LoVo (cell line): Measurements from ENCODE around the gene ERI3.
"Not testable (repeated sequence)": the region's sequence is repeated elsewhere in the genome, so short reads cannot be mapped to it uniquely, and the experiment has no call there.

Experiments used
- DNase-seq: peaks from one replicate; pipeline ENCODE4 v3.0.0-alpha.2; 2016; ENCODE audit warnings: low spot score

Gene ERI3

DNA sequence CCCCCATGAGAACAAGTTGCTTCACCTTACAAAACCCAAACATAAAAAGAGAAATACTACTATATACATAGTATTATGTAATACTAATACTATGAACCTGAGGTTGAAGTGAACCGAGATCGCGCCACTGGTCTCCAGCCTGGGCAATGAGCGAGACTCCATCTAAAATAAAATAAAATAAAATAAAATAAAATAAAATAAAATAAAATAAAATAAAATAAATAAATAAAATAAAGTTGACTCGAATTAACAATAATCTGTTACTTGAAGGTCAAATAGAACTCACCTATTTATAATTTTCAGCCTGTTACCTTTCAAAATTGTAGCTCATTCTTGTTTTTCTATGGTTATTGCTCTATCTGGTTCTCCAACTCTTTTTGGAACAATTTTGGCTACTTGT lies 148.5 kb downstream of the ERI3 start:
- not testable (repeated sequence) for DNase-seq

DNA sequence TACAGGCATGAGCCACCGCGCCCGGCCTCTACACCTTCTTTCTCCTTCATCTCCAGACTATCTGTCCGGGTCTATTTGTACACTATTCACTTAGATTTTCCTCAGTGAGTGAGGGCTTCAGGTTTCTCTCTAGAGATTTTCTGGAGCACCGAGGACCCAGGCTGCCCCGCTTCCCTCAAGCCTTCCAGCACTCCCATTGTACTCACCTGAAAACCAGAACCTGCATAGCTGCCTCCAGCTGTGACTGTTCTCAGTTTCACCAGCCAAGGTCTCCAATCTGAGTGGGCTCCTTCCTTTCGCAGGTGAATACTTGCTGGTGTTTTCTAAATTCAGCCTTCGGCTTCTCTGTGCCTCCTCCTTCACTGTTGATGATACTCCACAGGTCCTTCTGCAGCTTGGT lies 154.7 kb downstream of the ERI3 start:
- no peak for DNase-seq

GRCh38 chr1:44174630-44175029 lies 180.4 kb downstream of the ERI3 start:
- no peak for DNase-seq
